ENCODE results near the gene ZNHIT1. TPM values are rescaled to one million over a fixed set of nuclear protein-coding genes. Genes with fewer than 3 reads are reported as not detected.

Gene ZNHIT1
- total and polyA plus RNA-seq, 4 donors, result 52.7 to 149 (median 92.4) TPM

DNA sequence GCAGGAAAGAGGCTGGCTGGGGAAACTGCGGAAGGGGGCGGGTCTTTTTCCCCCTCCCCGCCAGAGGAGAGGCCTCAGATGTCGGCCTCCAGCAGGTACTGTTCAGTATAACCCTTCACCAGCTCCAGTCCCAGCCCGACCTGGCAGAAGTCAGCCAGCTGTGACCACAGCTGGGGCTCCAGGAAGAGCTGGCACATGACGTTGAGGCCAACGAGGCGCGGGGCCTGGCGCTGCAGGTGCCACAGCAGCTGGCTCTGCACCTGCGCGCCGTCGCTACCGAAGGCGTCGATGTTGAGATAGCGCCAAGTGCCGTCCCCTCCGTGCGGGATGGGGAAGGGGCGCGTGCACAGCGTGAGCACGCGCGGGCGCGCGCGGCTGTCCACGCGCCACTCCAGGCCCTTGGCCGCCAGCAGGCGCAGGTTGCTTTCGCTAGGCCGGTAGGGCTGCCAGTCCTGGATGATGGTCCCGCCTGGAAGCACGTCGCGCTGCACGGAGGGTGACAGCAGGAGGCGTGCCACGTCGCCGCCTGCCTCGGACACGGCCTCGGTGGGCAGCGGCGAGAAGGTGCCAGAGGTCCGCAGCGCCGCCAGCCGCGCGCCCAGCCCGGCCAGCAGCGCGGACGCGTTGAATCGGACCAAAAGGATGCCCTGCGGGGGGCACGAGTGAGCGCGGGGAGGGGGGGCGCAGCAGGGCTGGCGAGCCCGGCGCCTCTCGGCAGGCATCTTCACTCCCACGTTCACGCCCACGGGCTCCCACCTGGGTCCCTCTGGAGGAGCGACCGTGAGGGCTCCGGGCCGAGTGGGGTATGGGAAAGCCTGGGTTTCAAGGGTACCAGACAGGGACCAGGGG is 45.7 kb upstream of the ZNHIT1 start:
- 5% methylated on average over 79 of the region's 79 CpGs for WGBS
- H3K27me3 ChIP-seq (ENCODE audit: control insufficient read depth in 4 of 4, insufficient read depth in 4 of 4, low read length in 3 of 4), result peaks cover 6 to 19% (median 16%) of the 10 kb centered on the region in 4 donors
- no peak for TF ChIP-seq HNF4A (conservative IDR thresholded peaks at IDR 0.05)
- TF ChIP-seq, protein P1, sequence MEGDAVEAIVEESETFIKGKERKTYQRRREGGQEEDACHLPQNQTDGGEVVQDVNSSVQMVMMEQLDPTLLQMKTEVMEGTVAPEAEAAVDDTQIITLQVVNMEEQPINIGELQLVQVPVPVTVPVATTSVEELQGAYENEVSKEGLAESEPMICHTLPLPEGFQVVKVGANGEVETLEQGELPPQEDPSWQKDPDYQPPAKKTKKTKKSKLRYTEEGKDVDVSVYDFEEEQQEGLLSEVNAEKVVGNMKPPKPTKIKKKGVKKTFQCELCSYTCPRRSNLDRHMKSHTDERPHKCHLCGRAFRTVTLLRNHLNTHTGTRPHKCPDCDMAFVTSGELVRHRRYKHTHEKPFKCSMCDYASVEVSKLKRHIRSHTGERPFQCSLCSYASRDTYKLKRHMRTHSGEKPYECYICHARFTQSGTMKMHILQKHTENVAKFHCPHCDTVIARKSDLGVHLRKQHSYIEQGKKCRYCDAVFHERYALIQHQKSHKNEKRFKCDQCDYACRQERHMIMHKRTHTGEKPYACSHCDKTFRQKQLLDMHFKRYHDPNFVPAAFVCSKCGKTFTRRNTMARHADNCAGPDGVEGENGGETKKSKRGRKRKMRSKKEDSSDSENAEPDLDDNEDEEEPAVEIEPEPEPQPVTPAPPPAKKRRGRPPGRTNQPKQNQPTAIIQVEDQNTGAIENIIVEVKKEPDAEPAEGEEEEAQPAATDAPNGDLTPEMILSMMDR (IDR thresholded peaks at IDR 0.05; ENCODE audit: low read depth, low read length, missing input control), result no peak
- TF ChIP-seq RXRA (IDR thresholded peaks at IDR 0.05), result no peak
- TF ChIP-seq JUND (IDR thresholded peaks at IDR 0.05), result no peak
- TF ChIP-seq NR2F2 (IDR thresholded peaks at IDR 0.05), result no peak
- no peak for TF ChIP-seq TAF1 (conservative IDR thresholded peaks at IDR 0.05)
- no peak for TF ChIP-seq GABPA (IDR thresholded peaks at IDR 0.05 in 1 of 2, conservative IDR thresholded peaks at IDR 0.05 in 1 of 2)
- no peak for TF ChIP-seq MAX (IDR thresholded peaks at IDR 0.05)
- no peak for TF ChIP-seq SP1 (IDR thresholded peaks at IDR 0.05)
- TF ChIP-seq ATF3 (IDR thresholded peaks at IDR 0.05), result no peak
- TF ChIP-seq, protein P2, sequence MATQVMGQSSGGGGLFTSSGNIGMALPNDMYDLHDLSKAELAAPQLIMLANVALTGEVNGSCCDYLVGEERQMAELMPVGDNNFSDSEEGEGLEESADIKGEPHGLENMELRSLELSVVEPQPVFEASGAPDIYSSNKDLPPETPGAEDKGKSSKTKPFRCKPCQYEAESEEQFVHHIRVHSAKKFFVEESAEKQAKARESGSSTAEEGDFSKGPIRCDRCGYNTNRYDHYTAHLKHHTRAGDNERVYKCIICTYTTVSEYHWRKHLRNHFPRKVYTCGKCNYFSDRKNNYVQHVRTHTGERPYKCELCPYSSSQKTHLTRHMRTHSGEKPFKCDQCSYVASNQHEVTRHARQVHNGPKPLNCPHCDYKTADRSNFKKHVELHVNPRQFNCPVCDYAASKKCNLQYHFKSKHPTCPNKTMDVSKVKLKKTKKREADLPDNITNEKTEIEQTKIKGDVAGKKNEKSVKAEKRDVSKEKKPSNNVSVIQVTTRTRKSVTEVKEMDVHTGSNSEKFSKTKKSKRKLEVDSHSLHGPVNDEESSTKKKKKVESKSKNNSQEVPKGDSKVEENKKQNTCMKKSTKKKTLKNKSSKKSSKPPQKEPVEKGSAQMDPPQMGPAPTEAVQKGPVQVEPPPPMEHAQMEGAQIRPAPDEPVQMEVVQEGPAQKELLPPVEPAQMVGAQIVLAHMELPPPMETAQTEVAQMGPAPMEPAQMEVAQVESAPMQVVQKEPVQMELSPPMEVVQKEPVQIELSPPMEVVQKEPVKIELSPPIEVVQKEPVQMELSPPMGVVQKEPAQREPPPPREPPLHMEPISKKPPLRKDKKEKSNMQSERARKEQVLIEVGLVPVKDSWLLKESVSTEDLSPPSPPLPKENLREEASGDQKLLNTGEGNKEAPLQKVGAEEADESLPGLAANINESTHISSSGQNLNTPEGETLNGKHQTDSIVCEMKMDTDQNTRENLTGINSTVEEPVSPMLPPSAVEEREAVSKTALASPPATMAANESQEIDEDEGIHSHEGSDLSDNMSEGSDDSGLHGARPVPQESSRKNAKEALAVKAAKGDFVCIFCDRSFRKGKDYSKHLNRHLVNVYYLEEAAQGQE (IDR thresholded peaks at IDR 0.05), result no peak
- TF ChIP-seq ZBTB33 (IDR thresholded peaks at IDR 0.05), result no peak
- no peak for TF ChIP-seq RAD21 (IDR thresholded peaks at IDR 0.05)
- TF ChIP-seq HNF4G (IDR thresholded peaks at IDR 0.05), result no peak
- no peak for TF ChIP-seq YY1 (IDR thresholded peaks at IDR 0.05)
- TF ChIP-seq FOXA1 (IDR thresholded peaks at IDR 0.05), result no peak
- H3K36me3 ChIP-seq (ENCODE audit: control insufficient read depth in 4 of 4, insufficient read depth in 3 of 4, low read depth in 1 of 4, low read length in 3 of 4), result no peaks in the 10 kb centered on the region
- no peak overlapping the region for H3K4me3 ChIP-seq (ENCODE audit: low read depth in 1 of 3, low read length in 3 of 3)
- H3K4me1 ChIP-seq (ENCODE audit: control insufficient read depth in 4 of 4, insufficient read depth in 4 of 4, low read length in 3 of 4), result peaks cover 8 to 33% (median 16%) of the 10 kb centered on the region in 4 donors
- DNase-seq (ENCODE audit: low spot score), result no peak
- H3K27ac ChIP-seq (ENCODE audit: low read depth in 1 of 2, low read length in 2 of 2), result no peak overlapping the region
- no peaks in the 10 kb centered on the region for H3K9me3 ChIP-seq (ENCODE audit: control insufficient read depth in 4 of 4, low read length in 3 of 4)
- H3K9ac ChIP-seq (ENCODE audit: low read depth in 1 of 2, low read length in 2 of 2), result no peak overlapping the region

All from liver (tissue), 9 donors.